ENCODE measurements around the gene RALA. TPM values are rescaled to one million over a fixed set of nuclear protein-coding genes. Genes with fewer than 3 reads are reported as not detected.

Gene RALA
- polyA plus RNA-seq, 6 donors from 2014 or later: 28.2 to 52.2 (median 40.2) TPM

Other genes with a start within 250 kb of the RALA start
- 10 to 100 TPM; 10.3 to 24.4 (median 13.9) TPM for gene YAE1, start 57.2 kb upstream of the RALA start, polyA plus RNA-seq (ENCODE audit: low read depth in 6 of 6)

All from naive B cell (primary cell).